Coronary artery (tissue), 2 donors: ENCODE results near the gene INAFM2.

Experiments used
- DNase-seq: peaks from one replicate; pipeline ENCODE4 v3.0.0-alpha.2; 2017; ENCODE audit warnings: low spot score
- H3K27ac ChIP-seq, 2 donors: fragments of 200-600 bp; sonication (generic); one replicate each; pipeline ENCODE4 v1.5.1; 2016 to 2019
- H3K4me3 ChIP-seq: fragments of 200-600 bp; sonication (generic); 2 replicates; pipeline ENCODE4 v1.5.1; 2016; ENCODE audit warnings: mild to moderate bottlenecking, moderate library complexity
- TF ChIP-seq, protein P1 (sequence below): fragments of 200-600 bp; sonication (generic); IDR thresholded peaks from one replicate; pipeline ENCODE4 v1.5.1; 2019; ENCODE audit warnings: antibody characterized with exemption

INAFM2 gene

DNA sequence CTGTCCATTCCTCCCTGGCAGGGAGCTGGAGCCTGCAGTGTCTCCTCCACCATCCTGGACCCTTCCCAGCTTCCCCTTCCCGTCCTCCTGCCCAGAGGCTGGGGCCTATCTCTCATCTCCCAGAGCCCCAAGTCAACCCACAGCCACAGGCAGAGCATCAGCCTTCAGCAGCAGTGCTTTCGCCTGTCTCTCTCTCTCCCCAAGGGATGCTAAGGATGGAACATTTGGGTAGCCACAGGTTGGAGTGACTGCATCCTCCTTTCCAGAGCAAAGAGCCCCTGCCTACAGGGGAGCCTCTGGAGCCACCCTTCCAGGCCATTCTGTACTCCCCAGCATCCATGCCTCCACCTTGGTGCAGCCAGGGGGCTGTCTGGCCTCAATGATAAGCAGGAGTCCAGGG lies 19.9 kb upstream of the INAFM2 start:
- DNase-seq = no peak
- no peak overlapping the region for H3K27ac ChIP-seq
- no peak overlapping the region for H3K4me3 ChIP-seq
- TF ChIP-seq, protein P1, sequence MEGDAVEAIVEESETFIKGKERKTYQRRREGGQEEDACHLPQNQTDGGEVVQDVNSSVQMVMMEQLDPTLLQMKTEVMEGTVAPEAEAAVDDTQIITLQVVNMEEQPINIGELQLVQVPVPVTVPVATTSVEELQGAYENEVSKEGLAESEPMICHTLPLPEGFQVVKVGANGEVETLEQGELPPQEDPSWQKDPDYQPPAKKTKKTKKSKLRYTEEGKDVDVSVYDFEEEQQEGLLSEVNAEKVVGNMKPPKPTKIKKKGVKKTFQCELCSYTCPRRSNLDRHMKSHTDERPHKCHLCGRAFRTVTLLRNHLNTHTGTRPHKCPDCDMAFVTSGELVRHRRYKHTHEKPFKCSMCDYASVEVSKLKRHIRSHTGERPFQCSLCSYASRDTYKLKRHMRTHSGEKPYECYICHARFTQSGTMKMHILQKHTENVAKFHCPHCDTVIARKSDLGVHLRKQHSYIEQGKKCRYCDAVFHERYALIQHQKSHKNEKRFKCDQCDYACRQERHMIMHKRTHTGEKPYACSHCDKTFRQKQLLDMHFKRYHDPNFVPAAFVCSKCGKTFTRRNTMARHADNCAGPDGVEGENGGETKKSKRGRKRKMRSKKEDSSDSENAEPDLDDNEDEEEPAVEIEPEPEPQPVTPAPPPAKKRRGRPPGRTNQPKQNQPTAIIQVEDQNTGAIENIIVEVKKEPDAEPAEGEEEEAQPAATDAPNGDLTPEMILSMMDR = no peak

DNA sequence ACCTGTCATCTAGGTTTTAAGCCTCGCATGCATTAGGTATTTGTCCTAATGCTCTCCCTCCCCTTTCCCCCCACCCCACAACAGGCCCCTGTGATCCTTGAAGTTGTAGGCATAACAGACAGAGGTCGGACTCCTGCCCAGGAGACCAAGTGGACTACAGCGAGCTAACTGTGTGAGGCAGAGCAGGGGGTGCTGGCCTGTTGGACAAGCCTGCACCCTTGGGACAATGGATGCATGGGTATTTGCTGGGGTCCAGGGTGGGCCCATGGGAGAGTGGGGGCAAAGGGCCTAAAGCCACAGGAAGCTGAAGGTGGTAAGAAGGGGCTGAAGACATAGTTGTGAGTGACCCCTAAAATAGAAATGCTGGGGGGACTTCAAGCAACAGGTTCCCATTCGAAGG lies 18.2 kb upstream of the INAFM2 start:
- Histone ChIP-seq H3K27ac (no peak overlapping the region), H3K4me3 (no peak overlapping the region)
- TF ChIP-seq, protein P1 = no peak
- DNase-seq = no peak

DNA sequence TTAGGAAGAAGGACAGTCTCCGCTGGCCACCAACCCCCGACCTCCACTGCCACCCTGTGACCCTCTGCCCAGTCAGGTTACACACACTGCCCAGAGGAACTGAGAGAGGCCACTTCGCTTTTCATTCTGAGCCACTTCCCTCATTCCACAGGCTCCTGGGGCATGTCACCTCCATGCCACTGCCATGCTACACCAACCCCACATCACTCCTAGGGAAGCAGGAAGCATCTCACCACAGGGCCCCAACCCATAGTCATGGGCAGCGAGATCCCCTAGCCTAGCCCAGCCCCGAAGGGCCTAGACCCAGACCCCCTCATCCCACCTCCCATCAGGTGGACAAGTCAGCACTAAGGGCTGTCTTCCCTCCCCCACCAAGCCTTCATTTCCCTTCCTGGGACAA lies 17.1 kb upstream of the INAFM2 start:
- no peak for DNase-seq
- TF ChIP-seq, protein P1 = no peak
- H3K4me3 ChIP-seq = peak overlapping the region; percentile 54

DNA sequence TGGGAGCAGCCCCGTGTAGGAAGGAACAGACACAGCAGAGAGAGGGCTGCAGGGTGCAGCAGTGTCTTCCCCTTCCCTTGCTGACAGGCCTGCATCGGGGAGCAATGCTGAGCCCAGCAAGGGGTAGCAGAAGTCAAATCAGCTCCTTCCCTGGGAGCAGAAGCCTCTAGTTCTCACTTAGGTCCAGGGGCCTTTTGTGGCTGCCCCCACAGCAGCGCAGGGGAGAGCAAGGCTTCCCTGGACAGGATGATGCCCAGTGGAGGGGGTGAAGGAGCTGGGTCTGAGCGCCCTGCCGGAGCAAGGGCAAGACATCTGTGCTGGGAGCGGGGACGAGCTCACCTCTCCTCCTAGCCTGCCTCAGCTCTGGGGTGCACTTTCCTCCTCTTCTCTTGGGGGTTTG lies 16.6 kb upstream of the INAFM2 start:
- DNase-seq = no peak
- peak overlapping the region in 1 of 2 donors; percentile 76 for H3K27ac ChIP-seq
- TF ChIP-seq, protein P1 = no peak
- peak overlapping the region; percentile 54 for H3K4me3 ChIP-seq

More for the DNA sequence above, 17.1 kb upstream of the INAFM2 start:
- peak overlapping the region in 1 of 2 donors; percentile 76 for H3K27ac ChIP-seq

DNA sequence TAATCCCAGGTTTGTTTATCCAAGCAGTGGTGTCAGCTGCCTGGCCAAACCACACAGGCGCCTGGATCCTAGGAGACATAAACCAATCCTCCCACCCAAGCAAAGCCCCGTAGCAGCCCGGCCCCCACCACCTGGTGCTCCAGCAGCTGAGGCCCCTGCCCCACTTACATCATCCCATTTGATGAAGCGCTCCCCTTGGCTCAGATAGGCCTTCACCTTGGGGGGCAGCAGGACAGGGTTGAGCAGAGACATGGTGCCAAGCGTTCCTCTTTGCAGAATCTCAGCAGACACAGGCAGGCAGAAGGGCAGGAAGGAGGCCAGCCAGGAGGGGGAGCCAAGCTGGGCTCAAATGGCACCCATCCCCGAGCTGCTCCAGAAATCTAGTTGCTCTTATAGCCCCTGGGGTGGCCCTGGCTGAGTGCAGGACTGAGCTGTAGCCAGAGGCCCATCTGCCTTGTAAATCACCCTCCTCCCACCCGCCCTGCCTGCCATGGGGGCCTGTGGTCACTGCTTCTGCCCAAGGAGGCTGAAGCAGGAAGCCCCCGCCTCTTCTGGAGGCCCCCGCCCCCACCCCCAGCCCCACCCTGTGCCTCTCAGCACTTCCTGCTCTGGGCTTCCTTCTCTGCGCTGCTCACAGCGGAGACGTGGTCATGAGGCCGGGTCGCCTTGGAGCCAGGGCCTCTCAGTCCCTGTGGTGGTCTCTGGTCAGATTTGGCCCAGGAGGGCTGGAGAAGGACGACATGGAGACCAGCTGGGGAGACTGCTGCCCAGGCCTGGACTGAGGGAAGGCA lies 15.9 kb upstream of the INAFM2 start, which contains the start of gene PLCB2:
TSS of gene PLCB2 (minus strand) at position 515 of the 791 bp plus-strand sequence. CDS start at position 252, 263 bp downstream.
- no peak for DNase-seq
- TF ChIP-seq, protein P1 = no peak
- Histone ChIP-seq H3K27ac (peak within 1 kb of the TSS in 1 of 2 donors; percentile 76), H3K4me3 (peak within 1 kb of the TSS; percentile 54)

DNA sequence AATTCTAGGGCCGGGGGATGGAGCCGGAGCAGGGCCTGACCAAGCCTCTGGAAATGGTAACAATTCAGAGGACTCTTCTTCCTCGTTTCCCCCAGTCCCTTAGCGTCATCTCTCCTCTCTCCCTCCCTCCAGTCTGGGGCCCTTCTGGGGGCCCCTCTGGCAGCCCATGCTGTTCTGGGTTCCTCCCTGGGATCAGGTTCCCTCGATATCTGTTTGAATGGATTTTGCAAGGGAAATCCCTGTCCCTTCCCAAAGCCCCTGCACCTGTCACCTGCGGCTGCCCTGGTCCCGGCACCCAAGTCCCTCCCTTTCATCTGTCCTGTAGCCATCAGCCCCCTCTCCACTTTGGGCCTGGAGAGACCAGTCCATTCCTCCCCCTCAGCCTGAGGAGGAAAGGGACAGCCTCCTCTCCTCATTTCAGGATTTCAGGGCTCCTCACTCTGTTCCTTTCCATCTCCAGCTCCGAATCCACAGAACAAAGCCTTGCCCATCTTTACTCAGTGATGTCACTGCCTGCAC lies 14.1 kb upstream of the INAFM2 start:
- no peak overlapping the region for H3K27ac ChIP-seq
- TF ChIP-seq, protein P1 = no peak
- no peak for DNase-seq
- no peak overlapping the region for H3K4me3 ChIP-seq
